Embryonic facial prominence (tissue), 1 donor: ENCODE data around the gene SCLY.

Experiments
- DNase-seq: peaks from one replicate; pipeline ENCODE4 v3.0.0-alpha.2; 2016; ENCODE audit errors: extremely low spot score

The SCLY gene

DNA sequence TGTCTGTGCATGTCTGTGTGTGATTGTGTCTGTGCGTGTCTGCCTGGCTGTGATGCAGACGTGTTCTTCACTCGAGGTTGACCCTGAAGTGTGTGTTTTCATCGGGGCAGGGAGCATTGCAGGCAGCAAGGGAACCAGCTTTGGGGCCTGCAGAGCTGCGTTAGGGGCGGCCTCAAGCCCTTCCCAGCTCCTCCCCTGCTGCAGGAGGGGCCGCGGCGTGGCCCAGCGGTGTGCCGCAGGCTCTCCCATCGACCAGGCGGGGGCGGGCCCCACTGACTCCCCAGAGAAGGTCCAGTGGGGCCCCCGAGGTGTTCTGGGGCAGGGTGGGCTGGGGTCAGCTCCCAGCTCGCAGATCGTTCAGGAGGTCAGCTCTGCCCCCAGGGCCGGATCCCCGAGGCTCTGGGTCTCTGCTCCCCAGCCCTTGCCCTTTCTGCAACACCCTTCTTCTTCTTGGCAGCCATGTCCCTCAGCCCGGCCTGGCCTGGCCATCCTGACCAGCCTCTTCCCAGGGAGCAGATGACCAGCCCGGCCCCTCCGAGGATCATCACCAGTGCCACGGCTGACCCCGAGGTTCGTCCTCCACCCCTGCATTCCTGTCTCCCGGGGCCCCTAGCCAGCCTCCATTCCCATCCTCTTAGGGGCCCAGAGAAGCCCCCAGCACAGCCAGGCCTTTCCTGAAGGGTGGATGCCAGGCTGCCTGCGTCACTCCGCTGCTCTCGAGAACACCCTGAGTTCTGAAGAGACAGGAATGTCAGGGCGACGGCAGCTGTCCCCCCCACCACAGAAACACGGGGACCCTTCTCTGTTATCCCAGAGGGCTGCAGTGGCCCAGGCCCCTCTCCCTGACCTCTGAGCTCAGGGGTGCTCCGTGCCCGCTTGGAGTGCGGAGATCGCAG lies 66.6 kb downstream of the SCLY start:
- peak; percentile 27 for DNase-seq

DNA sequence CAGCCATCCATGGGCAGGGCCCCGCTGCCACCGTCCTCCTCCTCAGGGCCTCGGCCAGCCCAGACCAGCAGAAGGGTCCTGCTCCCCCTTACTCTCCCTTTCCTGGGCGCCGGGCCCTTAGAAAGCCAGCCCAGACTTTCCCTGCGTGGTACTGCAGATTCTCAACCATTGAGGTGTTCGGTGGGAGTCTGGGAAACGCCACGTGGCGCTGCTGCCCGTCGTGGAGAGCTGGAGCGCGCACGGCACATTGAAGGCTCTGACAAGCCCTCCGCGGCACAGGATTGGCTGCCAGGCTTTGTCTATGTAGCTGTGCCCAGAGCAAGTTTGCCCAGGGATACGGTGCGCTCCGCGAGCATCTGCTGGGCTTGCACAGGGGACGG lies 67.2 kb downstream of the SCLY start:
- DNase-seq = no peak

DNA sequence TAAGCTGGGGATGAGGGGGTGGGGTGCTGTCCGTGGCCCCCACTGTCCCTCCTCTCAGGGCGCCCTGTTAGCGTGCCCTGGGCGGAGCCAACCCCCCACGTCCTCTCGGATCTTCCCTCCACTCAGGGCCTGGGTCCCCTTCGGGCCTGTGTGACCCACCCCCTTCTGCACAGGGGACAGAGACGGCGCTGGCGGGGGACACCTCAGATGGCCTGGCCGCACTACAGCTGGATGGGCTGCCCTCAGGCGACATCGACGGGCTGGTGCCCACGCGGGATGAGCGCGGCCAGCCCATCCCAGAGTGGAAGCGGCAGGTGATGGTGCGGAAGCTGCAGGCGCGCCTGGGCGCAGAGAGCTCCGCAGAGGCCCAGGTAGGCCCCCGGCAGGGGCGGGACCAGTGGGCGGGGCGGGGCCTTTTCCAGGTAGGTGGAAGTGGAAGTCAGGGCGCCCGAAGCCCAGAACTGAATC lies 67.8 kb downstream of the SCLY start:
- DNase-seq = no peak

DNA sequence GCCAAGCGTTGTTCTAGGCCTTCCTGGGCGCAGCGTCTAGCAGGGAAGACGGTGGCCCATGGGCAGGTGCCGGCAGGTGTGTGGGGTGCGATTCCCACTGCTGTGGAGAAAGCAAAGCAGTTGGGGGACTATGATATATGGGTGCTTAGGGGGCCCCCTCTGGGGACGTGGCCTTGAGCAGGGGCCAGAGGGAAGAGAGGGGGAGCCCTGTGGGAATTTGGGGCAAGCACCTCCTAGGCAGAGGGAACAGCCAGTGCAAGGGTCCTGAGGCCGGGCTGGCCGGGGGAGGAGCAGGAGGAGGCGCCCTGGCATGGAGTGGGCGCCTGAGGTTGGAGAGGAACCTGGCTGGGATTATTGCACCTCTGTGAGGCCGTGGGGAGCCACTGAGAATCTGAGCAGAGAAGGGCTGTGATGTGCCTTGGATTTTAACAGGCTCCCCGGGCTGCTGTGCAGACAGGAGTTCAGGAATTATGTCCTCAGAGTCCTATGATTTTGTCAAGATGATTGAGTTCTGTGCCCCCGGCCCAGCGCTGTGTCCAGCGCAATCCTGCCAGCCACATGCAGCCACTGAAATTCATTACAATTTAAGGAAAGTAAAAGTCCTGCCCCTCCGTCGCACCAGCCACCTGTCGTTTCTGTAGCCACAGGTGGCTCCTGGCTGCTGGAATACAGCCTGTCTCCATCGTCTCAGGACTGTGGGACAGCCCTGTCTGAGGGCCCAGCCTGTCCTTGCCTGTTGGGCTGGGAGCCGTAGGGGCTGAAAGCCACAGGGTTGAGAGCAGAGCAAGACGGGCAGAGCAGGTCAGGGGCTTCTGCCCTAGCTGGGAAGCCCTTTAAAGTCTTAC lies 68.6 kb downstream of the SCLY start:
- DNase-seq = no peak

DNA sequence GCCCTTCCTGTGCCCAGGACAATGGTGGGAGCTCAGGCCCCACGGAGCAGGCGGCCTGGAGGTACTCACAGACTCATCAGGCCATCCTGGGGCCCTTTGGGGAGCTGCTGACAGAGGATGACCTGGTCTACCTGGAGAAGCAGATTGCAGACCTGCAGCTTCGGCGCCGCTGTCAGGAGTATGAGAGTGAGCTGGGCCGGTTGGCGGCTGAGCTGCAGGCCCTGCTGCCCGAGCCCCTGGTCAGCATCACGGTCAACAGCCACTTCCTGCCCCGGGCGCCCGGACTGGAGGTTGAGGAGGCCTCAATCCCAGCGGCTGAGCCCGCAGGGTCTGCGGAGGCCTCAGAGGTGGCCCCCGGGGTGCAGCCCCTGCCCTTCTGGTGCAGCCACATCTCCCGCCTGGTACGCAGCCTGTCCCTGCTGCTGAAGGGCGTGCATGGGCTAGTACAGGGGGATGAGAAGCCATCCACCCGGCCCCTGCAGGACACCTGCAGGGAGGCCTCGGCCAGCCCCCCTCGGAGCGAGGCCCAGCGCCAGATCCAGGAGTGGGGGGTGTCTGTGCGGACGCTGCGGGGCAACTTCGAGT lies 69.4 kb downstream of the SCLY start:
- DNase-seq = no peak

DNA sequence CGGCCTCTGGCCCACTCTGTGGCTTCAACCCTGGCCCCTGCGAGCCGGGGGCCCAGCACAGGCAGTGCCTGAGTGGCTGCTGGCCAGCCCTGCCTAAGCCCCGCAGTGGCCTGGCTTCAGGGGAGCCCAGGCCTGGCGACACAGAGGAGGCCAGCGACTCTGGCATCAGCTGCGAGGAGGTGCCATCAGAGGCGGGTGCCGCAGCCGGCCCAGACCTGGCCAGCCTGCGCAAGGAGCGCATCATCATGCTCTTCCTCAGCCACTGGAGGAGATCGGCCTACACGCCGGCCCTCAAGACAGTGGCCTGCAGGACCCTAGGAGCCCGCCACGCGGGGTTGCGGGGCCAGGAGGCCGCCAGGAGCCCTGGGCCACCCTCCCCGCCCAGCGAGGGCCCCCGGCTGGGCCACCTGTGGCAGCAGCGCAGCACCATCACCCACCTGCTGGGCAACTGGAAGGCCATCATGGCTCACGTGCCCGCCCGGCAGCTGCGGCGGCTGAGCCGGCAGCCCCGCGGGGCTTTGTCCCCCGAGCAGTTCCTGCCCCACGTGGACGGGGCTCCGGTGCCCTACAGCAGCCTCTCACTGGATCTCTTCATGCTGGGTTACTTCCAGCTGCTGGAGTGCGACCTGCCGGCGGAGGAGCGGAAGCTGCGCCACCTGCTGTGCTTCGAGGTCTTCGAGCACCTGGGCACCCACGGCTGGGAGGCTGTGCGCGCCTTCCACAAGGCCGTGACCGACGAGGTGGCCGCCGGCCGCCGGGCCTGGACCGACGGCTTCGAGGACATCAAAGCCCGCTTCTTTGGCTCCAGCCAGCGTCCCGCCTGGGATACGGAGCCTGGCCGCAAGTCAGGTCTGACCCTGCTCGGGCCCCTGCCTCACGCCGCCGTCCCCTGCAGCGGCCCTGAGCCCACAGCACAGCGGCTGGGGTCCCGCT lies 70.2 kb downstream of the SCLY start:
- no peak for DNase-seq

DNA sequence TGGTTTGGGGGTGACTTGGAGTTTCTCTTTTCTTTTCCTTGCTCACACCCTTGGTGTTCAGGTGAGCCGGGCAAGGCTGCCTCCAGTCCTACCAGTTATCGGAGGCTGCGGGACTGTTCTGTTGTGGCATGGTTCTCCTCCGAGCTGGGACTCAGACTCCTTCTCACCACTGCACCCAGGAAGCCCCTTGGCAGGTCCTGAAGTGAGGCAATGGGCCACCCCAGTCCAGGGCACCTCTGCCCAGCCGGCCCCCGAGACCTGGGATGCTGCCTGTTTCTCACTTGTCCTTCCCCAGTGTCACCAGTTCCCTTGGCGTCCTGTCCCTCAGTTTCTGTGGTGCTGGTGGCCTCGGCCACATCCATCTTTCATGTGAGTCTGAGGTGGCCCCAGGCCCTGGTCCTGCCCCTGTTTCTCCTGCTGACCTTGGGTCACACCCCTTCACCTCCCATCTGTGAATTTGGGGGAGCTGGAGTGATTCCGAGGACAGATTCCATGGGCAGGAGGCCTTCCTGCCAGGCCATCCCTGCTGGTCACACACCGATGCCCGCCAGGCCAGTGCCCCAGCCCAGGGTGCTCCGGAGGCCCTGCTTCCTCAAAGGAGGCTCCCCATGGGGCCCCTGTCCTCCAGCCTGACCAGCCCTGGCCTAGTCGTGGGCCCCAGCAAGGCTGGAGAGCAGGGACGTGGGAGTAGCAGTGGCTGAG lies 71.1 kb downstream of the SCLY start:
- no peak for DNase-seq

DNA sequence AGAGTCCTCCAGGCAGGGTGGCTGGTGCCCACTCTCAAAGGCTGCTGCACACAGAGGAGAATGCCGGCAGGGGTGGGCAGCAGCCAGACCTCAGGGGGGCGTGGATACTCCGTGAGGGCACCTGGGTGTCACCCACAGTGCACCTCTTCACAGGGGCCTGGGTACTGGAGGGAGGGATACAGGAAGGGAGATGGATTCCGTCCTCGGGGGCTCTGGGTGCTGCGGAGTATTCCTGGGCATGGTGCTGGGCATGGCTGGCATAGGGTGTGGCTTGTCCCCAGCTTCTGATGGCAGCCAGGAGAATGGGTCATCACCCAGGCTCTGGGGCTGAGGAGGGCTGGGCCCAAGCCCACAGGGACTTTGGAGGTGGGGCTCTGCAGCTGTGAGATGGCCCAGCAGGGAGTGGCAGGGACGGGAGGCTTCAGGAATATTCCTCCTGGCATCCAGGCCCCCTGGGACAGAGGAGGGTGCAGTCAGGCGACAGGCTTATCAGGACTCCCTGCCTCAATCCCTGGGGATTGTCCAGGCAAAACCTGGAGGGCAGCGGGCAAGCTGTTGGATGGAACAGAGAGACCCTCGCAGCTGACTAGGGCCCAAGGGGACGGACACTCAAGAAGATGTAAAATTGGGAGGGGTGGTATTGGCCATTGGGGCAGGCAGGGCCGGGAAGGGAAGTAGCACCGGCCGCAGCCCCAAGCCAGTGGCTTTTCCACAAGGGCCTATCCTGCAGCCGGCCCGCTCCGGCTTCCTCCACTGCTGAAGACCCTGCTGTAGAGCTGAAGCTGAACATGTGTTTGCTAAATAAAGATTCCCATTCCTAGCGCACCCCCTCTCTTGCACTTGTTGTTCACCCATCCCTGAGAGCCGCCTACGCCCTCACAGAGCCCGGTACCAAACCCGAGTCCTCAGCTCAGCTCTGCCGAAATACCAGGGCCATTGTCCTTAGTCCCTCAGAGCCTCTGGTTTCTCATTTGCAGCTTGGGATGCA lies 72.0 kb downstream of the SCLY start:
- DNase-seq = no peak

DNA sequence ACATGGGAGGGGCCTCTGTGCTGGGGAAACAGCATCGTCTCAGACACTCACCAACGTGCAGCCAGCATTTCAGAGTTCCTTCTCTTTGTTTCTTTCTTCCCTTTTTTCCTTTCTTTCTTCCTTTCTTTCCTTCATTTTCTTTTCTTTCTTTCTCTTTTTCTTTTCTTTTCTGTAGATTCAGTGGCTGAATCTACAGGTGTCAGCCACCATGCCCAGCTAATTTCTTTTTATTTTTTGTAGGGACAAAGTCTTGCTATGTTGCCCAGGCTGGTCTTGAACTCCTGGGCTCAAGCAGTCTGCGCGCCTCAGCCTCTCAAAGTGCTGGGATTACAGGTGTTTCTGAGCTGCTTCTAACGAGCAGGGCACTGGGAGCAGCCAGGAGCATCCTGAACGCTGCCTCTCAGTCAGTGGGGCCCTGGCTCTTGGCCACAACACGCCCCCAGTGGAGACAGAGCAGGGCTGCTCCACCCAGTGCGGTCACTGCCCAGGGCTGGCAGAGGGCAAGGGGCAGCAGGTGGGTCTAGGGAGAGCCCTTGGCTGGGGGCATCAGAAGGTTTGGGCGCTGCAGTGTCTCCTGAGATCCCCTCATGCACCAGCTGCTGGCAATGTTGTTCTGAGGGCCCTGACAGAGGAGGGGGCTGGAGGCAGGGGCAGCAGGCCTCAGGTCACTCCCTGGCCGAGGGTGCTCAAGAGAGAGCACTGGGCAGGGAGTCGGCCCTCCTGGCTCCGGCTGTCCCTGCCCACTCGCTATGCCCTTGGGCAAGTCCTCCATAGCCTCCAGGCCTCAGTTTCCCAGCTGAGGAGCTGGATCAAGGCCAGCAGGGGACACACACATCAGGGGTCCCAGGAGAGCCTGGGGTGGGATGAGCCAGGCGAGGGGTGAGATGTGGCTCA lies 72.9 kb downstream of the SCLY start:
- DNase-seq = no peak

DNA sequence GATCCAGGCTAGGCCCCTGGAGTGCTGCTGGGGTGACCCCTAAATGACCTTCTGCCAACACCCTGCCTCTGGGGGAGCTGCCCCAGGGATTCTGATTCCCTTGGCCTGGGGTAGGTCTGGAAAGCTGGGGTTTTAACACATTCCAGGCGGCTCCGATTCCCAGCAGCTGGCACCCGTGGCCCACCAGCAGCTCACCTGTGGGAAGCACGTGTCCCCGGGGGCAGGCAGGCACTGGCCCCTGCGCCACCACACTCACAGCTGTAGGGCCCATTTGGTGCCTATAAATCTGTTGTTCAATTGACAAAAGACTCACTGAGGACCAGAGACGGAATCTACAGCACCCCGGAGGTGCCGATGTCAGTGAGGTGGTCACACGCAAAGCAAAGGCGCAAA lies 73.6 kb downstream of the SCLY start:
- no peak for DNase-seq

DNA sequence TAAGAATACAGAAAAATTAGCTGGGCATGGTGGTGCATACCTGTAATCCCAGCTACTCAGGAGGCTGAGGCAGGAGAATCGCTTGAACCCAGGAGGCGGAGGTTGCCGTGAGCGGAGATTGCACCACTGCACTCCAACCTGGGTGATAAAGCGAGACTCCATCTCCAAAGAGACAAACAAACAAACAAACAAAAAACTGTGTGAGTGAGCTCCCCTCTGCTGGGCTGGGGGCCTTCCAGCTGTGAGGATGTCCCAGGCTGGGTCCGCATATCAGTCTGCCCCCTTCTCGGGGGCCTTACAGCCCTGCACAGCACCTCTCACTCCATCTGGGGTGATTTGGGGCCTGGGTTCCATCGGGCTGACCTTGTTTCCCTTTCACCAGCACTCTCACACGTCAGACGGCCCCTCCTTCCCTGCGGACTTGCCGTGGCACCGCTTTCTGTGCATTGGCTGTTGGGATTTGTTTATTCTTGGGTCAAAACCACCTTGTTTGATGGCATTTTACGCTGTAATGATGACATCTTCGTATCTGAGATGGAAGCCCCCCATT lies 74.9 kb downstream of the SCLY start:
- no peak for DNase-seq

DNA sequence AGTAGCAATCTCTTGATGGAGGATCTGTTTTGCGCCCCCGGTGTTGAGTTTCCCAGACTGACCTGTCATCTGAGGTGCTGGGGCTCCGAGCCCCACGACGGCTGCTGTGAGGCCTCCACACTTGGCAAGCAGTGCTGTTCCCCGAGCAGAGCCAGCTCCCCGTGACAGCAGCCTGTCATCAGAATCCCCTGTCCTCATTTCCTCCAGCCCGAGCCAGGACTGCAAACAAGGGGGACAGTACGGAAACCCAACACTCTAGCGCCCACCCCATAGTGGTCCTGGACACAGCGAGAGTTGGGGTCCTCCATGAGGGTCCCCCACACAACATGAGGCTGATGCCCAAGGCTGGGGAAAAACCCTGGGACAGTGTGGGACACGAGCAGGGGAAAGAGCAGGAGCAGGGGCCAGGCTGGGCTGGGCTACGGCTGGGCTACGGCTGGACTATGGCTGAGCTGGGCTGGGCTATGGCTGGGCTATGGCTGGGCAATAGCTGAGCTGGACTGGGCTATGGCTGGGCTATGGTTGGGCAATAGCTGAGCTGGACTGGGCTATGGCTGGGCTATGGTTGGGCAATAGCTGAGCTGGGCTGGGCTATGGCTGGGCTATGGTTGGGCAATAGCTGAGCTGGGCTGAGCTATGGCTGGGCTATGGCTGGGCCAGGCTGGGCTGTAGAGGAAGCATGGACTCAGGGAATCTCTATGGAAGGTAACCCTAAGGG lies 76.2 kb downstream of the SCLY start:
- DNase-seq = no peak

DNA sequence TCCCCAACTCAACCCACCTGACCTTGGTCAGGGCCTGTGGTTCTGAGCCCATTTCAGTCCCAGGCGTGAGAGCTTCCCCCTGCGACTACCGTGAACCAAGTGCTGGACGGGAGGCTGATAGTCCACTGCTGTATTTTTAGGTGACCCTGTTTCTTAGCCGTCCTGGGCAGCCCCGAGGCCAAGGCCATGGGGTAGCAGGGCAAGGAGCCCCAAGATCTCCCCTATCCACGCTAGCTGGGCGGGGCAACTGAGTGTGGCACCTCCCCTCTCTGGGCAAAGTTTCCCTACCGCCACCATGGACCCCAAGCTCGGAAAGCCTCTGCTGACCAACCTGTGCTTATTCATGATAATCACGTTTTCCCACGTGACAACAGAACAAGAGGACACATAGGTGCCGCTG lies 77.1 kb downstream of the SCLY start:
- no peak for DNase-seq

DNA sequence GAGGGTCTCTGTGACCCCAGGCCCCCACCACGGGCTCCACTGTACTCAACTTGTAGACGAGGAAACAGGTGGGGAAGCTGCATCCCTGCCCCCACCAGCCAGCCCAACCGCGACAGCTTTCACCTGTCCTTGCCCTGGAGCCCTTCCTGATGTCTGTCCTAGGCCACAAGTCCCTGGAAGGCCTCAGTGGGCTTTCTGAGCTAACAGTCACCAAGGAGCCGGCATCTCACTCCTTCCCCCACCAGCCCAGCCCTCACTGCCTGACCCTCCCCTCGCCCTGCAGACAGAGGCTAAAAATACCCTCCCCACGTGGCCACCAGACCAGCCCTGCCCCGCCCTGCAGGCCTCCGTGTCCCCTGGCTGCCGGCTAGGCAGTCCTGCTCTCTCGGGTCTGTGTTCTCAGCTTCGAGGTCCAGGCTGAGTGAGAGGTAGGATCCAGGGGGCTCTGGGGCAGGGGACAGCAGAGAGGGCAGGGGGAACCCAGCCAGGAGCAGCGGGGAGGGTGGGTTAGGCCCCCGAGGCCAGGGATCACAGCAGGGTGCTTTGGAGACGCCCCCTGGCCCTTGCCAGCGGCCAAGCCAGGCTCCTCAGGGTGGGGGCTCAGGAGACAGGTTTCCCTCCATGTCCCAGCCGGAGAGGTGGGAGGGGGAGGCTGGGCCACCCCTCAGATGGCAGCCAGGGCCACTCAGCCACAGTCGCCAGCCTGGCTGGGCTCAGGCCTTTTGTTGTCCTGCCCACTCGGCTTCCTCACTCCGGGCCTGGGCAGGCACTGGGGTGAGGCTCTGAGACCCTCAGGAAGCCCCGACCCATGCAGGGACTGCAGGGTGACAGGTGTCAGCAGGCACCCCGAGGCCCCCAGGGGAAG lies 77.8 kb downstream of the SCLY start, which contains the start of gene KLHL30:
TSS of gene KLHL30 (plus strand) at position 338 of the 865 bp plus-strand sequence. CDS start 2,087 bp downstream, outside the sequence.
- no peak for DNase-seq

DNA sequence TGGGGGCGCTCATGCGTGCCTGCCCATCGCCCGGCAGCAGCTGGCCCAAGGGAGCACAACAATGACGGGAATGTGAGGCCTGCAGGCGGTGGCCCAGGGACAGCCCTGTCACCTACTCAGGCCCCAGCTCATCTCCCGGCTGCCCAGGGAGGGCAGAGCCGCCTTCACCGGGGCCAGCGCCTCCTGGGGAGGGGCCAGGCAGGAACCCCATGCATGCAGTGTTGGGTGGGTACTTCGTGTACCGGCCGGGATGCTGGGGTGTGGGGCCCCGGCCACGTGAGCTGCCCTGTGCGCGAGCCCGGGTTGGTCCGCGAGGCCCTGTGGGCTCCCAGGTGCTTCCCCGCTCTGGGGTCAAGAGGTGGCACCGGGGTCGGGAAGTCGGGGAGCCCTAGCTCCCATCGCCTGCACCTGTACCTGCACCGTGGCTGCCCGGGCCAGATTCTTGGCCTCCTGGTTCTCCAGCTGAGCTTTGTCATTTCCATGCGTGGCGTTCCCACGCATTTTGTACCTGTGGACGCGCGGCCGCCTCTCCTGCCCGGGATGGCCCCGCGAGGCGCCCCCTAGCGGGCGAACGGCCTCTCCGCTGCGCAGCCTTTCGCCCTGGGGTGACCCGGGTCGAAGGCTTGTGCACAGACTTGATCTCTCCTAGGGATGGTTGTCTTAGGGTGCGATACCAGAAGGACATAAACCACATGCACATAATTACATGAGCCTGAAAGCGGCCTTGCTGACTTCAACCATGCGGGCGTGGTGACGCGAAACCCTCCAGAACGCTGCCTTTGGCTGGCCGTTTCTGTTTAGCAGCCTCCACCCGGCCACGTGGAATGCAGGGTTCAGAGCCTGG lies 78.6 kb downstream of the SCLY start:
- DNase-seq = no peak
